ENCODE data around the gene SIGLEC6.

DNA sequence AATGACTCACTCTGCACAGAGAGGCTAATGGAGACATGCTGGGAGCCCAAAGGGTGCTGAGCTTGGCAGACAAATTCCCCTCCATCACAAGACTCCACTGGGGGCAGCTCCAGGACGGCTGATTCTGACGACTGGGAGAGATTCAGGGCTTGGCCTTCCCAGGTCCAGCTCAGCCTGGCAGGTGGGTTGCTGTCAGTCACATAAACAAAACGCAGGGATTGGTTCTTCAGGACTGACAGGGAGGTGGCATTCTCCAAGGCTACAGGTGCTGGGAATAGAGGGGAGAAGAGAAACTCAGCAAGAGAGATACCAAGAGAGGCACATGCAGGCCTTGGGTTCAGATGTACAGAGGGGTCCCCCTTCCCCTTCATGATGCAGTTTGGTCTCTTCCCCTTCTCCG is 28.9 kb upstream of the SIGLEC6 start:
- TF ChIP-seq, protein P1, sequence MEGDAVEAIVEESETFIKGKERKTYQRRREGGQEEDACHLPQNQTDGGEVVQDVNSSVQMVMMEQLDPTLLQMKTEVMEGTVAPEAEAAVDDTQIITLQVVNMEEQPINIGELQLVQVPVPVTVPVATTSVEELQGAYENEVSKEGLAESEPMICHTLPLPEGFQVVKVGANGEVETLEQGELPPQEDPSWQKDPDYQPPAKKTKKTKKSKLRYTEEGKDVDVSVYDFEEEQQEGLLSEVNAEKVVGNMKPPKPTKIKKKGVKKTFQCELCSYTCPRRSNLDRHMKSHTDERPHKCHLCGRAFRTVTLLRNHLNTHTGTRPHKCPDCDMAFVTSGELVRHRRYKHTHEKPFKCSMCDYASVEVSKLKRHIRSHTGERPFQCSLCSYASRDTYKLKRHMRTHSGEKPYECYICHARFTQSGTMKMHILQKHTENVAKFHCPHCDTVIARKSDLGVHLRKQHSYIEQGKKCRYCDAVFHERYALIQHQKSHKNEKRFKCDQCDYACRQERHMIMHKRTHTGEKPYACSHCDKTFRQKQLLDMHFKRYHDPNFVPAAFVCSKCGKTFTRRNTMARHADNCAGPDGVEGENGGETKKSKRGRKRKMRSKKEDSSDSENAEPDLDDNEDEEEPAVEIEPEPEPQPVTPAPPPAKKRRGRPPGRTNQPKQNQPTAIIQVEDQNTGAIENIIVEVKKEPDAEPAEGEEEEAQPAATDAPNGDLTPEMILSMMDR (IDR thresholded peaks at IDR 0.05): no peak
- TF ChIP-seq POLR2A (IDR thresholded peaks at IDR 0.05): no peak
